ENCODE measurements around the gene WDFY3. TPM values are rescaled to one million over a fixed set of nuclear protein-coding genes. Genes with fewer than 3 reads are reported as not detected.

The WDFY3 gene
- polyA plus RNA-seq, 1 donor (not counting 4 experiments of a cell fraction or from before 2014, with no cell fraction given): 28.5 TPM

- Histone ChIP-seq H3K9me1 (ENCODE audit: control insufficient read depth, extremely low read depth, insufficient read depth, low read length) (no peaks in the 10 kb centered on the region), H3K27ac (ENCODE audit: control insufficient read depth, insufficient read depth, low read length) (no peak overlapping the region), H3K79me2 (ENCODE audit: control insufficient read depth, insufficient read depth, low read length) (no peaks in the 10 kb centered on the region), H3K36me3 (ENCODE audit: control insufficient read depth in 2 of 2, extremely low read depth in 1 of 2, insufficient read depth in 2 of 2, low read length in 2 of 2) (no peaks in the 10 kb centered on the region), H3K4me3 (ENCODE audit: control insufficient read depth in 2 of 3, extremely low read depth in 1 of 3, insufficient read depth in 2 of 3, low read depth in 1 of 3, low read length in 3 of 3) (no peak overlapping the region), H3K9ac (ENCODE audit: control insufficient read depth, extremely low read depth, insufficient read depth, low read length) (no peak overlapping the region), H2AFZ (ENCODE audit: control insufficient read depth, low read length) (no peak overlapping the region), H3K4me2 (ENCODE audit: control insufficient read depth, extremely low read depth, insufficient read depth, low read depth, low read length) (no peak overlapping the region), H3K27me3 (ENCODE audit: control insufficient read depth, extremely low read depth, insufficient read depth, low read length) (no peaks in the 10 kb centered on the region), H4K20me1 (ENCODE audit: control insufficient read depth, extremely low read depth, insufficient read depth, low read length) (no peaks in the 10 kb centered on the region), H3K4me1 (ENCODE audit: control insufficient read depth, extremely low read depth, insufficient read depth, low read length) (no peaks in the 10 kb centered on the region), H3K9me3 (ENCODE audit: control insufficient read depth, low read depth, low read length) (no peaks in the 10 kb centered on the region)
- FAIRE-seq: no peak
- TF ChIP-seq CTCF (optimal IDR thresholded peaks at IDR 0.05 in 1 of 3, IDR thresholded peaks at IDR 0.05 in 1 of 3, conservative IDR thresholded peaks at IDR 0.05 in 1 of 3; ENCODE audit: extremely low read depth in 1 of 3, insufficient read depth in 2 of 3, low read length in 3 of 3) (no peak), EZH2 (IDR thresholded peaks at IDR 0.05; ENCODE audit: low read length) (no peak)
- dilution Hi-C loops (cut with MboI; ENCODE audit: extremely low pct_ligation_motif_present, low sequenced_read_pairs): no loop called here
- DNase-seq (ENCODE audit: low read depth, low spot score): no peak
Measured at GRCh38 chr4:84727491-84727890, 239.0 kb downstream of the WDFY3 start.

GRCh38 chr4:84726356-84726755 lies 240.1 kb downstream of the WDFY3 start:
- H3K79me2 ChIP-seq (ENCODE audit: control insufficient read depth, insufficient read depth, low read length): no peaks in the 10 kb centered on the region
- FAIRE-seq (no peak), DNase-seq (ENCODE audit: low read depth, low spot score) (no peak)
- H4K20me1 ChIP-seq (ENCODE audit: control insufficient read depth, extremely low read depth, insufficient read depth, low read length): no peaks in the 10 kb centered on the region
- H3K4me2 ChIP-seq (ENCODE audit: control insufficient read depth, extremely low read depth, insufficient read depth, low read depth, low read length): no peak overlapping the region
- H3K9ac ChIP-seq (ENCODE audit: control insufficient read depth, extremely low read depth, insufficient read depth, low read length): no peak overlapping the region
- H3K4me3 ChIP-seq (ENCODE audit: control insufficient read depth in 2 of 3, extremely low read depth in 1 of 3, insufficient read depth in 2 of 3, low read depth in 1 of 3, low read length in 3 of 3): no peak overlapping the region
- dilution Hi-C loops (cut with MboI; ENCODE audit: extremely low pct_ligation_motif_present, low sequenced_read_pairs): no loop called here
- no peaks in the 10 kb centered on the region for H3K4me1 ChIP-seq (ENCODE audit: control insufficient read depth, extremely low read depth, insufficient read depth, low read length)
- H3K9me3 ChIP-seq (ENCODE audit: control insufficient read depth, low read depth, low read length): no peaks in the 10 kb centered on the region
- no peak overlapping the region for H2AFZ ChIP-seq (ENCODE audit: control insufficient read depth, low read length)
- H3K27me3 ChIP-seq (ENCODE audit: control insufficient read depth, extremely low read depth, insufficient read depth, low read length): no peaks in the 10 kb centered on the region
- no peak overlapping the region for H3K27ac ChIP-seq (ENCODE audit: control insufficient read depth, insufficient read depth, low read length)
- no peaks in the 10 kb centered on the region for H3K9me1 ChIP-seq (ENCODE audit: control insufficient read depth, extremely low read depth, insufficient read depth, low read length)
- TF ChIP-seq EZH2 (IDR thresholded peaks at IDR 0.05; ENCODE audit: low read length) (no peak), CTCF (optimal IDR thresholded peaks at IDR 0.05 in 1 of 3, IDR thresholded peaks at IDR 0.05 in 1 of 3, conservative IDR thresholded peaks at IDR 0.05 in 1 of 3; ENCODE audit: extremely low read depth in 1 of 3, insufficient read depth in 2 of 3, low read length in 3 of 3) (no peak)
- no peaks in the 10 kb centered on the region for H3K36me3 ChIP-seq (ENCODE audit: control insufficient read depth in 2 of 2, extremely low read depth in 1 of 2, insufficient read depth in 2 of 2, low read length in 2 of 2)
